ENCODE measurements around the gene CYP2U1.

DNA sequence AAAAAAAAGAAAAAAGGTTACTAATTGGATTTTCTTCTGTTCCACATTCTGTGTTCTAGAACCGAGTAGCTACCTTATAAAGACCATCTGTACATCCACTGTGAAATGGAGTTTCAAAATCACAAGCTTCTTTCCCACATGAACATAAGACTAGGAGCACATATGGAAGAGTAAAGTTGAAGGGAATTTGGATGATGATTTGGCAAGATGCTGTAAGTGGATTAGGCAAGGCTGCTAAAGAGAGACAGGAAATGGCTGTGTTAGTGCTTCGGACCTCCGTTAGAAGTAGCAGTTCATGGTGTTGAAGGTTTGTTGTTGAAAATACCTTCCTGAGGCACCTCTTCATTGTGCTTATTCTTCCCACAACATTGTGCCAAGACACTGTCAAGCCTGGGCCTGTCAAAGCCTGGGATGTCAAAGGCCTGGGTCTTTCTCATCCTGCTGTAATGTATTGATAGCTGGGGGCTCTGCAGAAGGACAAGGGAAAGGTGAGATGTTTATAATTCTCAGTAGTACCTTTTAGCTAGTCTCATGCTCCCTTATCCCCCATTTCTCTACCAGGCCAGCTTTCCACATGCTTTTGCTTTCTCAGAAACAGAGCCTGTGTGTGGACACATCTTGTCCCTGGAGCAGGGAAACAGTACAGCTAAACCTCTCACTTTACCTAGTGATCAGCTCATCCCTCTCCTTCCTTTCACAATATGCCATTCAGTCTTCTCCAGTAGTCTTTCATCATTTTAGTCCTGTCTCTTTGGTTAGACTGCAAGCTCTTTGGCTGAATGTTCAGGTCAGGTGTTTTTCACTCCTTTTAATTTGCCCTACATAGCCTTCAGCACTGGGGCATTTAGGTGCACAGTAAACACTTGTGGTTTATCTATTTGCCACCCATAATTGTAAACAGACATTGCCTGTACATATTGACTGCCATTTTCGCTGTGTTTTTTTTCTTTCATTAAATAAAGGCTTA lies 37.9 kb upstream of the CYP2U1 start:
- TF ChIP-seq, protein P1, sequence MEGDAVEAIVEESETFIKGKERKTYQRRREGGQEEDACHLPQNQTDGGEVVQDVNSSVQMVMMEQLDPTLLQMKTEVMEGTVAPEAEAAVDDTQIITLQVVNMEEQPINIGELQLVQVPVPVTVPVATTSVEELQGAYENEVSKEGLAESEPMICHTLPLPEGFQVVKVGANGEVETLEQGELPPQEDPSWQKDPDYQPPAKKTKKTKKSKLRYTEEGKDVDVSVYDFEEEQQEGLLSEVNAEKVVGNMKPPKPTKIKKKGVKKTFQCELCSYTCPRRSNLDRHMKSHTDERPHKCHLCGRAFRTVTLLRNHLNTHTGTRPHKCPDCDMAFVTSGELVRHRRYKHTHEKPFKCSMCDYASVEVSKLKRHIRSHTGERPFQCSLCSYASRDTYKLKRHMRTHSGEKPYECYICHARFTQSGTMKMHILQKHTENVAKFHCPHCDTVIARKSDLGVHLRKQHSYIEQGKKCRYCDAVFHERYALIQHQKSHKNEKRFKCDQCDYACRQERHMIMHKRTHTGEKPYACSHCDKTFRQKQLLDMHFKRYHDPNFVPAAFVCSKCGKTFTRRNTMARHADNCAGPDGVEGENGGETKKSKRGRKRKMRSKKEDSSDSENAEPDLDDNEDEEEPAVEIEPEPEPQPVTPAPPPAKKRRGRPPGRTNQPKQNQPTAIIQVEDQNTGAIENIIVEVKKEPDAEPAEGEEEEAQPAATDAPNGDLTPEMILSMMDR (IDR thresholded peaks at IDR 0.05; ENCODE audit: insufficient read depth, low read length, poor library complexity, severe bottlenecking) = no peak
- TF ChIP-seq EZH2phosphoT487 (conservative IDR thresholded peaks at IDR 0.05; ENCODE audit: low read length) = no peak

All from SU-DHL-6 (cell line).